Lung (tissue), 12 donors: Measurements from ENCODE around the gene AFG1L. TPM values are rescaled to one million over a fixed set of nuclear protein-coding genes. Genes with fewer than 3 reads are reported as not detected.

Experiments used
- ATAC-seq: fragments of 200-7000 bp; cut with Tn5 transposase; one replicate; pipeline ENCODE4 v1.9.1; 2020; ENCODE audit warnings: moderate number of reproducible peaks; ENCODE audit not compliant: insufficient read depth, low FRiP score
- DNase-seq, 3 donors: peaks; one replicate each; pipeline ENCODE4 v3.0.0-alpha.2; 2013 to 2017
- H3K27ac ChIP-seq, 2 donors: one replicate each; pipeline ENCODE4 v1.5.1; 2013; ENCODE audit warnings: mild to moderate bottlenecking in 2 of 2, moderate library complexity in 2 of 2, control low read depth in 1 of 2, inconsistent platforms in 1 of 2, low read depth in 1 of 2, low read length in 1 of 2
- H3K27me3 ChIP-seq, 3 donors: one replicate each; pipeline ENCODE4 v1.5.1; 2013; ENCODE audit warnings: low read length in 2 of 3; ENCODE audit not compliant: control insufficient read depth in 3 of 3, insufficient read depth in 3 of 3
- H3K36me3 ChIP-seq, 4 donors: one replicate each; pipeline ENCODE4 v1.5.1; 2013; ENCODE audit warnings: low read length in 4 of 4, mild to moderate bottlenecking in 1 of 4, moderate library complexity in 1 of 4; ENCODE audit not compliant: control insufficient read depth in 4 of 4, insufficient read depth in 4 of 4
- H3K4me1 ChIP-seq, 5 donors: one replicate each; pipeline ENCODE4 v1.5.1; 2013; ENCODE audit warnings: low read length in 5 of 5, mild to moderate bottlenecking in 2 of 5, moderate library complexity in 1 of 5; ENCODE audit not compliant: control insufficient read depth in 5 of 5, insufficient read depth in 5 of 5
- H3K4me3 ChIP-seq: one replicate; pipeline ENCODE4 v1.5.1; 2013; ENCODE audit warnings: mild to moderate bottlenecking, control low read depth, moderate library complexity
- H3K9ac ChIP-seq, 2 donors: one replicate each; pipeline ENCODE4 v1.5.1; 2013; ENCODE audit warnings: low read length in 2 of 2, control low read depth in 1 of 2; ENCODE audit not compliant: insufficient read depth in 1 of 2
- H3K9me3 ChIP-seq, 4 donors: one replicate each; pipeline ENCODE4 v1.5.1; 2013; ENCODE audit warnings: low read length in 3 of 4, mild to moderate bottlenecking in 1 of 4, moderate library complexity in 1 of 4; ENCODE audit not compliant: control insufficient read depth in 4 of 4, insufficient read depth in 3 of 4
- WGBS, 2 donors: extraction: QIAGEN DNeasy Blood & Tissue Kit; methylation state at CpG; one replicate each; pipeline ENCODE4 v1.1.7; 2013; 5-methylcytosine and 5-hydroxymethylcytosine counted together
- polyA plus RNA-seq, 2 donors: library from polyadenylated mRNA; stranded (reverse); fragments of 200-250 nt; gene quantifications; one replicate each; pipeline ENCODE4 v1.2.1, GENCODE V29; 2013
- total RNA-seq, 2 donors: library from RNA; depleted of rRNA in 1 of 2; stranded (reverse); fragments of >200 nt in 1 of 2; gene quantifications; one replicate each; pipeline ENCODE4 v1.2.1, GENCODE V29; 2014 to 2021
- TF ChIP-seq, protein P1 (sequence below): IDR thresholded peaks from 2 replicates; pipeline ENCODE4 v1.5.1; 2012; ENCODE audit warnings: mild to moderate bottlenecking; ENCODE audit errors: control extremely low read depth, extremely low read depth
- donor health status: control.
- donor health status: control.
- donor health status: Bipolar disorder and iron deficiency.
- donor health status: healthy.
- donor health status: DM: yes; HTN: yes; CAD: no.

Gene AFG1L
- total and polyA plus RNA-seq, 4 donors: 2.0 to 9.5 (median 5.5) TPM

DNA sequence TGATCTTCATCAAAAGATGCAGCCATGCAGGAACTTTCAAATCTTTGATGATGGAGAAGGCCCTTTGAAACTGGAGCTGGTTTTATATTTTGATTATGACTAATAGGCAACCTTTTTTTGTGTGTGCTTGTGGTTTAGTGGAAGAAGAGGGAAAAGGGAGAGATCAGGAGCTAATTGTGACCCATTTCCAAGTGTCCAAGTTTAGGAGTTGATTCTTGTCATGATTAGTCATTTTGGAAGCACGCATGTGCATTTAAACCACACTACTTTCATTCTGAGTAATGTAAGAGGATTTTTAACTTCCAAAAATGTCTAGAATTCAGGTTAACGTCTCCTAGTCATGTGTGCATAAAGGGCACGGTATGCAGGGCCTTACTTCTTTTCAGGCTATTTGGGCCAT is 269.3 kb downstream of the AFG1L start:
- peak in 1 of 3 donors; percentile 9 for DNase-seq
- peak overlapping the region in 1 of 2 donors; percentile 38 for H3K27ac ChIP-seq
- peaks cover 9 to 44% (median 28%) of the 10 kb centered on the region in 5 donors for H3K4me1 ChIP-seq
- no peak overlapping the region for H3K4me3 ChIP-seq
- H3K9me3 ChIP-seq: no peaks in the 10 kb centered on the region
- no peaks in the 10 kb centered on the region for H3K27me3 ChIP-seq
- peak overlapping the region in 1 of 2 donors; percentile 34 for H3K9ac ChIP-seq
- H3K36me3 ChIP-seq: peaks cover 6 to 35% (median 19%) of the 10 kb centered on the region in 4 donors
- 37 to 53% methylated on average over 3 of the region's 3 CpGs for WGBS, 2 donors
- TF ChIP-seq, protein P1, sequence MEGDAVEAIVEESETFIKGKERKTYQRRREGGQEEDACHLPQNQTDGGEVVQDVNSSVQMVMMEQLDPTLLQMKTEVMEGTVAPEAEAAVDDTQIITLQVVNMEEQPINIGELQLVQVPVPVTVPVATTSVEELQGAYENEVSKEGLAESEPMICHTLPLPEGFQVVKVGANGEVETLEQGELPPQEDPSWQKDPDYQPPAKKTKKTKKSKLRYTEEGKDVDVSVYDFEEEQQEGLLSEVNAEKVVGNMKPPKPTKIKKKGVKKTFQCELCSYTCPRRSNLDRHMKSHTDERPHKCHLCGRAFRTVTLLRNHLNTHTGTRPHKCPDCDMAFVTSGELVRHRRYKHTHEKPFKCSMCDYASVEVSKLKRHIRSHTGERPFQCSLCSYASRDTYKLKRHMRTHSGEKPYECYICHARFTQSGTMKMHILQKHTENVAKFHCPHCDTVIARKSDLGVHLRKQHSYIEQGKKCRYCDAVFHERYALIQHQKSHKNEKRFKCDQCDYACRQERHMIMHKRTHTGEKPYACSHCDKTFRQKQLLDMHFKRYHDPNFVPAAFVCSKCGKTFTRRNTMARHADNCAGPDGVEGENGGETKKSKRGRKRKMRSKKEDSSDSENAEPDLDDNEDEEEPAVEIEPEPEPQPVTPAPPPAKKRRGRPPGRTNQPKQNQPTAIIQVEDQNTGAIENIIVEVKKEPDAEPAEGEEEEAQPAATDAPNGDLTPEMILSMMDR: no peak
- no peak for ATAC-seq

DNA sequence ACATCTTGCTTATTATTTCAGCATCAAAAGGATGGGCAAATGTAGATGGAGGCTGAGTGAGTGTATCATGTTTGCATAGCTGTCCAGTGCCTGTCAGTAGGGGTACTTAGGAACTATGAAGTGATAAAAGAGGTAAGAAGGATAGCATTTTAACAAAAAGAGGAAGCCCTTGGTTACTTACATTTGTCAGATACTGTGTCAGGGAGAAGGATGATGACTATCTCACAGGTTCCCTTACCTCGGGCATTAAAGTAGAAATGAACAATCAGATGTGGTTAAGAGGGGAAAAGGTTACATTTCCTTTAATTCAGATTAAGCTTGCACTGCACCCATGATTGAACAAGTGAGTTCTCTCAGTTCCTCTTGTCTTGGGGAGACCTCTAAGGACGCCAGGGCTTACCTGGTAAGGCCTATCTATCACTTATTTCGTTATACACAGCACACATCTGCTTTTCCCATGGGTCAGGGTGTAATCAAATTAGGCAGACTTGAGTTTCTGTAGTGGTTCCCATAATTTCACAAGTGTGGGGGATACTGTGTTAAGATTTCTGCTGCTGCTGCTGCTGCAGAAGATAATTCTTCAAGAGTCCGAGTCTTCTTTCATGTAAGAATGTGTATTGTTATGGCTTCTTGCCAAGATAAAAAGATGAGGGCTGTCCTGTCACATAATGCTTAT is 270.4 kb downstream of the AFG1L start:
- 16 to 25% methylated on average over 4 of the region's 4 CpGs for WGBS, 2 donors
- Histone ChIP-seq H3K27me3 (no peaks in the 10 kb centered on the region), H3K4me1 (peaks cover 10 to 44% (median 28%) of the 10 kb centered on the region in 5 donors), H3K27ac (peak overlapping the region; percentile 80 to 87), H3K4me3 (no peak overlapping the region), H3K36me3 (peaks cover 8 to 42% (median 25%) of the 10 kb centered on the region in 4 donors), H3K9me3 (no peaks in the 10 kb centered on the region), H3K9ac (peak overlapping the region in 1 of 2 donors; percentile 52)
- TF ChIP-seq, protein P1: no peak
- ATAC-seq (no peak), DNase-seq (no peak)

DNA sequence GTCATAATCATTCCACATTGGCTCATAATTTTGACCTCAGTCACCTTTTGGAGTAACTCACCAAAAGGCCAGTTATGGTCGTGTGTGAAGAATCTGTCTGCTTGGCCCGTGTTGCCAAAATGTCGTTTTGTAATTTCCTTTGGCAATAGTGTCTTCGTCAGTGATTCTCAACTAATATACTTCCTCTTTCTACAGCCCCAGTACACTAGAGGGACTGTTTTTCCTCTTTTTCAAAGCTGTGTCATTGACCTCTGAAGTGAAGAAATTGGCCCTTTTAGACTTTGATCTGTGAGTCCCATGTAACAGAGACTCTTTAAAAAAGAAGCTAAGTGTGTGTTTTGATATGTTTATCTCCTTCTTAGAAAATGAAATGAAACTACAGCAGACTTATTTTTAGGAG is 271.0 kb downstream of the AFG1L start:
- WGBS, 2 donors: 0 to 3% methylated on average over 4 of the region's 4 CpGs
- ATAC-seq (peak; percentile 25), DNase-seq (peak; percentile 69 to 93 (median 92))
- TF ChIP-seq, protein P1: no peak
- Histone ChIP-seq H3K27me3 (no peaks in the 10 kb centered on the region), H3K4me3 (no peak overlapping the region), H3K36me3 (peaks cover 9 to 46% (median 29%) of the 10 kb centered on the region in 4 donors), H3K4me1 (peaks cover 10 to 44% (median 28%) of the 10 kb centered on the region in 5 donors), H3K9ac (peak overlapping the region in 1 of 2 donors; percentile 30), H3K9me3 (no peaks in the 10 kb centered on the region), H3K27ac (peak overlapping the region in 1 of 2 donors; percentile 80)

DNA sequence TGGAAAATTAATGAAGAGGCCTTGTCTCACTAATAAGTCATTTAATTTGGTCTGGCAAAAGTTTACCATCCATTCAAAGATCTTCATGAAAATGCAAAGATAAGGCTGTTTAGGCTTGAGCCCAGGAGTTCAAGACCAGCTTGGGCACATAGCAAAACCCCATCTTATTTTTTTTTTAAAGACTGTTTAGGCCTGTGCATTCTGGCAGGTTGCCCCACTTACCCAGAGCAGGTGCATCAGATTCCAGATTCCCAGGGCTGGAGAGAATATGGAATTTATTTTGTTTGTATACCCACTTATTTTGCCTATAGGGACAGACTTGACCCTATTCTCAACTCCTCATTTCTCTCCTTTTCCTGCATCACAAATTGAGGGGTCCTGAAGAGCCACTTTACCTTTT is 271.6 kb downstream of the AFG1L start:
- no peak for ATAC-seq
- H3K9me3 ChIP-seq: no peaks in the 10 kb centered on the region
- DNase-seq: no peak

More for the DNA sequence above, 271.6 kb downstream of the AFG1L start:
- H3K36me3 ChIP-seq: peaks cover 9 to 48% (median 32%) of the 10 kb centered on the region in 4 donors
- H3K27me3 ChIP-seq: no peaks in the 10 kb centered on the region
- H3K4me1 ChIP-seq: peaks cover 10 to 44% (median 28%) of the 10 kb centered on the region in 5 donors
- peak overlapping the region in 1 of 2 donors; percentile 30 for H3K9ac ChIP-seq
- no peak overlapping the region for H3K4me3 ChIP-seq
- H3K27ac ChIP-seq: peak overlapping the region; percentile 39 to 64
- TF ChIP-seq, protein P1: no peak
